HepG2 (cell line): ENCODE results near the gene PDYN. TPM values are rescaled to one million over a fixed set of nuclear protein-coding genes. Genes with fewer than 3 reads are reported as not detected.

Experiments used
- ATAC-seq: fragments of 200-7000 bp; cut with Tn5 transposase; 3 replicates; pipeline ENCODE4 v1.9.1; 2020; ENCODE audit warnings: mild to moderate bottlenecking, moderate library complexity
- BruUV-seq: library from RNA; stranded (reverse); fragments of 400-500 nt; replicated peaks from 2 replicates; lab custom pipeline; 2021; lab: Mats Ljungman, UMichigan
- CTCF ChIA-PET: fragments of 300-600 bp; formaldehyde crosslinking; extraction: SDS; loops from one replicate; lab custom pipeline; 2021; ENCODE audit warnings: low total read pairs, inconsistent platforms, low intra/inter-chr PET ratio; lab: Yijun Ruan, JAX
- POLR2A ChIA-PET: fragments of 350-600 bp; sonication (Branson Sonifier 250); formaldehyde crosslinking; loops from one replicate; lab custom pipeline; 2020; ENCODE audit warnings: antibody characterized with exemption, inconsistent platforms; lab: Yijun Ruan, JAX
- DNase-seq: peaks from one replicate; pipeline ENCODE4 v3.0.0-alpha.2; 2015; ENCODE audit warnings: low spot score
- FAIRE-seq: peaks from 3 replicates; lab custom pipeline; 2011; peaks lifted over from hg19 to GRCh38; lab: Jason Lieb, UNC
- H2AFZ ChIP-seq: one replicate; pipeline ENCODE4 v1.6.1; 2011; ENCODE audit warnings: low read length, inconsistent platforms
- H3K27ac ChIP-seq: fragments of 300-600 bp; 3 replicates; pipeline ENCODE4 v1.8.0; 2011; ENCODE audit warnings: mixed run types, mild to moderate bottlenecking, mixed read lengths, low read length, inconsistent platforms; ENCODE audit not compliant: insufficient read depth; ENCODE audit errors: extremely low read length
- H3K27me3 ChIP-seq, 2 experiments: fragments of 200-600 bp in 1 of 2; 2 replicates in 1 of 2; 3 replicates in 1 of 2; pipeline versions ENCODE4 v1.6.0 to v1.8.0; 2011; ENCODE audit warnings: low read length in 2 of 2, mild to moderate bottlenecking in 2 of 2, moderate library complexity in 2 of 2, inconsistent platforms in 1 of 2; ENCODE audit not compliant: insufficient read depth in 2 of 2, control insufficient read depth in 1 of 2
- H3K36me3 ChIP-seq, 2 experiments: fragments of 200-600 bp in 1 of 2; replicated peaks in 1 of 2; 2 replicates in 1 of 2; 3 replicates in 1 of 2; pipeline versions ENCODE4 v1.5.1 to v1.8.0; 2011; ENCODE audit warnings: low read length in 2 of 2, inconsistent platforms in 1 of 2; ENCODE audit not compliant: insufficient read depth in 2 of 2, control insufficient read depth in 1 of 2
- H3K4me1 ChIP-seq: 2 replicates; pipeline ENCODE4 v1.5.1; 2012; ENCODE audit warnings: low read length, inconsistent platforms; ENCODE audit not compliant: insufficient read depth
- H3K4me2 ChIP-seq: 2 replicates; pipeline ENCODE4 v1.6.0; 2011; ENCODE audit warnings: low read depth, low read length, inconsistent platforms
- H3K4me3 ChIP-seq, 3 experiments: fragments of 200-600 bp in 1 of 3; sonication (generic), shearing (Covaris generic) in 1 of 3; replicated peaks in 1 of 3; 2 replicates each; pipeline ENCODE4 v1.5.1; 2011 to 2016; ENCODE audit warnings: low read length in 3 of 3, inconsistent platforms in 2 of 3, low read depth in 2 of 3, mild to moderate bottlenecking in 2 of 3, control low read depth in 1 of 3, mixed read lengths in 1 of 3; ENCODE audit not compliant: insufficient read depth in 1 of 3
- H3K79me2 ChIP-seq: one replicate; pipeline ENCODE4 v1.6.1; 2011; ENCODE audit warnings: low read length, inconsistent platforms; ENCODE audit not compliant: insufficient read depth
- H3K9ac ChIP-seq: 2 replicates; pipeline ENCODE4 v1.6.0; 2011; ENCODE audit warnings: mild to moderate bottlenecking, low read depth, low read length, inconsistent platforms; ENCODE audit not compliant: insufficient read depth
- H3K9me3 ChIP-seq: 2 replicates; pipeline ENCODE4 v1.5.1; 2012; ENCODE audit warnings: mild to moderate bottlenecking, low read length
- H4K20me1 ChIP-seq: 2 replicates; pipeline ENCODE4 v1.6.0; 2011; ENCODE audit warnings: inconsistent platforms, mild to moderate bottlenecking, low read length, moderate library complexity; ENCODE audit not compliant: insufficient read depth
- ETV6 ChIP-seq: sonication (generic); formaldehyde crosslinking; conservative IDR thresholded peaks from 2 replicates; pipeline ENCODE4 v1.4.0; 2020; ENCODE audit warnings: missing genetic modification reagents
- PHF8 ChIP-seq: sonication (generic); formaldehyde crosslinking; IDR thresholded peaks from 2 replicates; pipeline ENCODE4 v1.5.0; 2020; ENCODE audit warnings: missing genetic modification reagents
- SP140L ChIP-seq: sonication (generic); formaldehyde crosslinking; IDR thresholded peaks from 2 replicates; pipeline ENCODE4 v1.4.0; 2020; ENCODE audit warnings: missing genetic modification reagents, borderline replicate concordance
- ZNF225 ChIP-seq: sonication (generic); formaldehyde crosslinking; IDR thresholded peaks from 2 replicates; pipeline ENCODE4 v1.4.0; 2020; ENCODE audit warnings: mild to moderate bottlenecking, missing genetic modification reagents
- ZNF589 ChIP-seq: sonication (generic); formaldehyde crosslinking; conservative IDR thresholded peaks from 2 replicates; pipeline ENCODE4 v1.8.0; 2022; ENCODE audit warnings: mild to moderate bottlenecking, moderate library complexity, missing genetic modification reagents
- ZNF878 ChIP-seq: sonication (generic); formaldehyde crosslinking; IDR thresholded peaks from 2 replicates; pipeline ENCODE4 v1.8.1; 2023; ENCODE audit warnings: mild to moderate bottlenecking, missing genetic modification reagents, moderate library complexity
- WGBS: methylation state at CpG from one replicate; pipeline ENCODE4 v1.1.6; 2017; ENCODE audit warnings: low lambda C conversion rate; 5-methylcytosine and 5-hydroxymethylcytosine counted together
- in situ Hi-C: cut with HindIII; loops from 2 replicates; pipeline ENCODE4 v1.10.0; 2017; ENCODE audit warnings: low pct_unique_long_range_greater_than_20kb; ENCODE audit not compliant: extremely low pct_ligation_motif_present
- intact Hi-C: fragments of 100-400 bp; cut with micrococcal nuclease; formaldehyde crosslinking; loops from one replicate; pipeline ENCODE4 v1.10.0; 2022; ENCODE audit not compliant: unreplicated experiment
- polyA plus RNA-seq, 8 experiments: library from polyadenylated mRNA; depleted of rRNA in 3 of 8; stranded (reverse) in 7 of 8; unstranded in 1 of 8; fragments of >200 nt; fragmentation: Illumina TruSeq in 4 of 8; extraction: Trizol in 4 of 8; gene quantifications; 2 replicates each; pipeline versions ENCODE4 v1.2.1 to v1.2.3, GENCODE V29; 2011 to 2016; ENCODE audit warnings: low read depth in 4 of 8, missing spikeins in 1 of 8, mixed read lengths in 1 of 8; ENCODE audit not compliant: insufficient read depth in 1 of 8
- total RNA-seq, 5 experiments: library from RNA; depleted of rRNA; stranded (reverse); fragments of >200 nt; fragmentation: Illumina TruSeq; extraction: Trizol; gene quantifications; 2 replicates each; pipeline ENCODE4 v1.2.3, GENCODE V29; 2016; ENCODE audit warnings: low read depth in 1 of 5
- TF ChIP-seq, protein P1 (sequence below): sonication (generic); formaldehyde crosslinking; IDR thresholded peaks from 2 replicates; pipeline ENCODE4 v1.5.0; 2020; ENCODE audit warnings: mild to moderate bottlenecking, low read depth, missing genetic modification reagents, borderline replicate concordance
- TF ChIP-seq, protein P2 (sequence below): sonication (generic); formaldehyde crosslinking; conservative IDR thresholded peaks from 2 replicates; pipeline ENCODE4 v1.4.0; 2020; ENCODE audit warnings: missing genetic modification reagents
- TF ChIP-seq, protein P3 (sequence below): sonication (generic); formaldehyde crosslinking; IDR thresholded peaks from 2 replicates; pipeline ENCODE4 v1.4.0; 2020; ENCODE audit warnings: low read depth, mild to moderate bottlenecking, missing genetic modification reagents
- TF ChIP-seq, protein P4 (sequence below): sonication (generic); formaldehyde crosslinking; IDR thresholded peaks from 2 replicates; pipeline ENCODE4 v1.5.0; 2020; ENCODE audit warnings: missing genetic modification reagents

The PDYN gene
- total and polyA plus RNA-seq, 2 of the 13 experiments (the other 11 are each of a cell fraction or from before 2014, with no cell fraction given), result not detected

DNA sequence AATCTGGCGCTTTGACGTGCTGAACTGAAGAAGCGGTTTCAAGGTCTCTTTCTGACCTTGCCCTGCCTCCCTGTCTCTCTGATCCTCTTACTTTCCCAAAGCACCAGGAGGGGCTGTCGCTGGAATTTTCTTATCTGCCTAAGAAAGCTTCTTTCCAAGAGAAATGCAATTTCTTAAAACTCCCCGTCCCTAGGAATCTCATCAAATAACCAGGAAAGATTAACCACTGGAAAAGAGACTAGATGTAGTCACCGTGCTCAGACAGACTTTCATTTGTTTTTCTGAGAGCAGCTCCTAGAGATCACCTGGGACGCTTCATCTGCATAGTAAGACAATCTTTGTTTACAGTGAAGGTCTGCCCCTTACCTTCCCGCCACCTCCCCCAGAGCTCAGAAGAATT lies 38.6 kb downstream of the PDYN start:
- intact Hi-C loops, result no loop called here
- BruUV-seq, result no TSS peak
- Histone ChIP-seq H2AFZ (no peak overlapping the region), H3K9ac (no peak overlapping the region), H4K20me1 (no peaks in the 10 kb centered on the region), H3K36me3 (no peaks in the 10 kb centered on the region), H3K79me2 (no peaks in the 10 kb centered on the region), H3K27ac (no peak overlapping the region), H3K4me1 (no peaks in the 10 kb centered on the region), H3K4me2 (no peak overlapping the region), H3K4me3 (no peak overlapping the region), H3K9me3 (no peaks in the 10 kb centered on the region), H3K27me3 (peaks cover 0 to 7% of the 10 kb centered on the region in 2 experiments; a peak in 1 of 5 replicates)
- in situ Hi-C loops, result no loop called here
- ChIA-PET CTCF (no interaction called here), POLR2A (no interaction called here)
- WGBS, result 38% methylated on average over 8 of the region's 8 CpGs
- TF ChIP-seq, protein P1, sequence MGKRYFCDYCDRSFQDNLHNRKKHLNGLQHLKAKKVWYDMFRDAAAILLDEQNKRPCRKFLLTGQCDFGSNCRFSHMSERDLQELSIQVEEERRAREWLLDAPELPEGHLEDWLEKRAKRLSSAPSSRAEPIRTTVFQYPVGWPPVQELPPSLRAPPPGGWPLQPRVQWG (CRISPR knock-in tag), result no peak
- TF ChIP-seq, protein P2, sequence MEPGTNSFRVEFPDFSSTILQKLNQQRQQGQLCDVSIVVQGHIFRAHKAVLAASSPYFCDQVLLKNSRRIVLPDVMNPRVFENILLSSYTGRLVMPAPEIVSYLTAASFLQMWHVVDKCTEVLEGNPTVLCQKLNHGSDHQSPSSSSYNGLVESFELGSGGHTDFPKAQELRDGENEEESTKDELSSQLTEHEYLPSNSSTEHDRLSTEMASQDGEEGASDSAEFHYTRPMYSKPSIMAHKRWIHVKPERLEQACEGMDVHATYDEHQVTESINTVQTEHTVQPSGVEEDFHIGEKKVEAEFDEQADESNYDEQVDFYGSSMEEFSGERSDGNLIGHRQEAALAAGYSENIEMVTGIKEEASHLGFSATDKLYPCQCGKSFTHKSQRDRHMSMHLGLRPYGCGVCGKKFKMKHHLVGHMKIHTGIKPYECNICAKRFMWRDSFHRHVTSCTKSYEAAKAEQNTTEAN (CRISPR knock-in tag), result no peak
- TF ChIP-seq ZNF589 (CRISPR knock-in tag) (no peak), ETV6 (CRISPR knock-in tag) (no peak), ZNF225 (CRISPR knock-in tag) (no peak), SP140L (no peak), ZNF878 (CRISPR knock-in tag) (no peak), PHF8 (CRISPR knock-in tag) (no peak)
- TF ChIP-seq, protein P3, sequence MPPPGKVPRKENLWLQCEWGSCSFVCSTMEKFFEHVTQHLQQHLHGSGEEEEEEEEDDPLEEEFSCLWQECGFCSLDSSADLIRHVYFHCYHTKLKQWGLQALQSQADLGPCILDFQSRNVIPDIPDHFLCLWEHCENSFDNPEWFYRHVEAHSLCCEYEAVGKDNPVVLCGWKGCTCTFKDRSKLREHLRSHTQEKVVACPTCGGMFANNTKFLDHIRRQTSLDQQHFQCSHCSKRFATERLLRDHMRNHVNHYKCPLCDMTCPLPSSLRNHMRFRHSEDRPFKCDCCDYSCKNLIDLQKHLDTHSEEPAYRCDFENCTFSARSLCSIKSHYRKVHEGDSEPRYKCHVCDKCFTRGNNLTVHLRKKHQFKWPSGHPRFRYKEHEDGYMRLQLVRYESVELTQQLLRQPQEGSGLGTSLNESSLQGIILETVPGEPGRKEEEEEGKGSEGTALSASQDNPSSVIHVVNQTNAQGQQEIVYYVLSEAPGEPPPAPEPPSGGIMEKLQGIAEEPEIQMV (CRISPR knock-in tag), result no peak
- TF ChIP-seq, protein P4, sequence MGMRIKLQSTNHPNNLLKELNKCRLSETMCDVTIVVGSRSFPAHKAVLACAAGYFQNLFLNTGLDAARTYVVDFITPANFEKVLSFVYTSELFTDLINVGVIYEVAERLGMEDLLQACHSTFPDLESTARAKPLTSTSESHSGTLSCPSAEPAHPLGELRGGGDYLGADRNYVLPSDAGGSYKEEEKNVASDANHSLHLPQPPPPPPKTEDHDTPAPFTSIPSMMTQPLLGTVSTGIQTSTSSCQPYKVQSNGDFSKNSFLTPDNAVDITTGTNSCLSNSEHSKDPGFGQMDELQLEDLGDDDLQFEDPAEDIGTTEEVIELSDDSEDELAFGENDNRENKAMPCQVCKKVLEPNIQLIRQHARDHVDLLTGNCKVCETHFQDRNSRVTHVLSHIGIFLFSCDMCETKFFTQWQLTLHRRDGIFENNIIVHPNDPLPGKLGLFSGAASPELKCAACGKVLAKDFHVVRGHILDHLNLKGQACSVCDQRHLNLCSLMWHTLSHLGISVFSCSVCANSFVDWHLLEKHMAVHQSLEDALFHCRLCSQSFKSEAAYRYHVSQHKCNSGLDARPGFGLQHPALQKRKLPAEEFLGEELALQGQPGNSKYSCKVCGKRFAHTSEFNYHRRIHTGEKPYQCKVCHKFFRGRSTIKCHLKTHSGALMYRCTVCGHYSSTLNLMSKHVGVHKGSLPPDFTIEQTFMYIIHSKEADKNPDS (CRISPR knock-in tag), result no peak
- ATAC-seq (no peak), DNase-seq (no peak), FAIRE-seq (no peak)
